Raji (cell line): ENCODE results near the gene XIRP1.

Experiments used
- POLR2A ChIP-seq: IDR thresholded peaks from 2 replicates; pipeline ENCODE4 v1.6.1; 2011; ENCODE audit warnings: low read depth, low read length, control low read depth; ENCODE audit not compliant: insufficient read depth

XIRP1 gene

DNA sequence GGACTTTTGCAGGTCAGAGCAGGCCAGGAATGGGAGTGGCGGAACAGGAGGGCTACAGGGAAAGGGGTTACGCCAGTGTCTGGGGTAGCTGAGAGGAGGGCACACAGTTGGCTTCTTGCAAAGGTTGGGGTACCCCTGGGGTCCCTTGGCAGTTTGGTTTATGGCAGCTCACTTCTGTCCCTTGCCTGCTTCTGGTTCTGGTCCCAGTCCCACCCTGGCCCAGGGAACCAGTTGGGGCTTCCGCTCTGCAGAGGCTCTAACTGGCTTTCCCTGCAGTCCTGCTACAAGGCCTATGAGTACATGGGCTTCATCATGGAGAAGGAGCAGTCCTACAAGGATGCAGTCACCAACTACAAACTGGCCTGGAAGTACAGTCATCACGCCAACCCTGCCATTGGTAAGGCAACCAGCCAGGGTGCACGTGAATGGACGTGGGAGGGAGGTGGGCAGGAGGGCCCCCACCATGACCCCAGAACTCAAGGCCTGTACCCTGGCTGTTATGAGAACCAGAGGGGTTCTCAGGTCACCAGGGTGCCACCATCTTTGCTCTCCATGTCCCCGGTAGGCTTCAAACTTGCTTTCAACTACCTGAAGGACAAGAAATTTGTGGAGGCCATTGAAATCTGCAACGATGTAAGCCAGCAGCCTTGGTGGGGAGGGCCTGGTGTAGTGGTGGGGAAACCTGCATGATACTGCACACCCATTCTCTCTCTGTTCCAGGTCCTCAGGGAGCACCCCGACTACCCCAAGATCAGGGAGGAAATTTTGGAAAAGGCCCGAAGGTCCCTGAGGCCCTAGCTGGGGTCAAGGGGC lies 54.2 kb downstream of the XIRP1 start:
- TF ChIP-seq POLR2A = no peak

DNA sequence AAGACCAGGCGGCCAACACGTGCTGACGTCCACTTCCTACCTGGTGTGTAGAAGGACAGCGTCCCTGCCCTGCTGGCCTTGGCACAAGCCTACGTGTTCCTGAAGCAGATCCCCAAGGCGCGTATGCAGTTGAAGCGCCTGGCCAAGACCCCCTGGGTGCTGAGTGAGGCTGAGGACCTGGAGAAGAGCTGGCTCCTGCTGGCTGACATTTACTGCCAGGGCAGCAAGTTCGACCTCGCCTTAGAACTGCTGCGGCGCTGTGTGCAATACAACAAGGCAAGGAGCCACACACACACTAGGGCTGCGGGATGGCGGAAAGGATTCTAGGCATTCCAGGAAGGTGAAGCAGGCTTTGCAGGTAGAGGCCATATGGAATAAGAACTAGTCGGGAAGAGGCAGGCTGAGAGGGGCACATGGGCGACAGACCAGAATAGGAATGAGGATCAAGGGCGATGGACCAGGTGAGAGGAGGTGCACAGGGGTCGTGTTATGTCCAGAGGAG lies 54.9 kb downstream of the XIRP1 start:
- TF ChIP-seq POLR2A = no peak

DNA sequence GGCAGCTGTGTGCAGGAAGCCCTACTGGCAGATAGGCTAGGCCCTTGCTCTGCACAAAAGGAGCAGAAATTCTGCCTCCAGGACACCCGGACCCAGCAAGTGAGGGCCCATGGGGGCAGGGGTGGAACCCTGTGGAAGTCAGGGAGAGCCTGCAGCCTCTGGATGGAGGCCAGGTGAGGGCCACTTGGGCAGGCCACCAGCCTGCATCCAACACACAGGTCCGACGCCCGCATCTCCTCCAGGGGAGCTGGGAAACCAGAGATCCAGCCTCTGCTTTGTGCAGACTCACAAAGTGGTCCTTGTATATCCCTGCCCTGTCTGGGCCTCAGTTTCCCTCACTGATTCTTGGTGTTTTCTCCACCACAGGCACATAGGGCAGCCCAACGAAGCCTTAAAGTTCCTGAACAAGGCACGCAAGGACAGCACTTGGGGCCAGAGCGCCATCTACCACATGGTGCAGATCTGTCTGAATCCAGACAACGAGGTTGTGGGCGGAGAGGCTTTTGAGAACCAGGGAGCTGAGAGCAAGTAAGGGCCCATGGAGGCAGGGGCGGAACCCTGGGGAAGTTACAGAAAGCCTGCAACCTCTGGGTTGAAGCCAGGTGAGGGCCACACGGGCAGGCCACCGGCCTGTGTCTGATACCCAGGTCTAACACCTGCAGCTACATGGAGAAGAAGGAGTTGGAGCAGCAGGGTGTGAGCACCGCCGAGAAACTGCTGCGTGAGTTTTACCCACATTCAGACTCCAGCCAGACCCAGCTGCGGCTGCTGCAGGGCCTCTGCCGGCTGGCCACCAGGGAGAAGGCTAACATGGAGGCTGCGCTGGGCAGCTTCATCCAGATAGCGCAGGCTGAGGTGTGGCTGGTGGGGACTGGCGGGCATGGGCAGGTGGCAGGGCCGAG lies 55.6 kb downstream of the XIRP1 start:
- TF ChIP-seq POLR2A = no peak

DNA sequence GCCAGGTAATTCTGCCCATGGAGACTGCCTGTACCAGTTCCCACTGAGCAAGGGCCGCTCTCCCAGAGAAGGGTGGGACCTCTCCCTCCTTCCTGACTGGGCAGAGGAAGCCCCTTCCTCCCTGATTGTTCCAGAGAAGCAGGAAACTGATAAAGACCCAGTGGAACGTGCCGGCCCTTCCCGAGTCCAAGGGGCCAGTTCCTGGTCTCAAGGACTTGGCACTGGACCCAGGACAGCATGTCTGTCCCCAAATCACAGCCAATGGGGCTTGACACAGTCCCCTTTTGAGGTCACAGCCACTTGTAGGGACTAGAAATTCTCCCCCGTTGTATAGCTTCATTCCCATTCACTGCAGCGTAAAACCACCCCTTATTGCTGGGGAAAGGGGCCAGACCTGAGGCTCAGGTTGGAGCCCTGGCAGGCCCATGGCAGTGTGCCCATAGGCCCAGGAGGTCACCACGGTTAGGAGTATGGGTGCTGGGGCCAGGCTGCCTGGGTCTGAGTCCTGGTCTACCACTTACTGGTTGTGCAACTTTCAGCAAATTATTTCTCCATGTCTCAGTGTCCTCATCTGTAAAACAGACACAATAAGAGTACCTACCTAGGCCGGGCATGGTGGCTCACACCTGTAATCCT lies 57.1 kb downstream of the XIRP1 start:
- no peak for TF ChIP-seq POLR2A

DNA sequence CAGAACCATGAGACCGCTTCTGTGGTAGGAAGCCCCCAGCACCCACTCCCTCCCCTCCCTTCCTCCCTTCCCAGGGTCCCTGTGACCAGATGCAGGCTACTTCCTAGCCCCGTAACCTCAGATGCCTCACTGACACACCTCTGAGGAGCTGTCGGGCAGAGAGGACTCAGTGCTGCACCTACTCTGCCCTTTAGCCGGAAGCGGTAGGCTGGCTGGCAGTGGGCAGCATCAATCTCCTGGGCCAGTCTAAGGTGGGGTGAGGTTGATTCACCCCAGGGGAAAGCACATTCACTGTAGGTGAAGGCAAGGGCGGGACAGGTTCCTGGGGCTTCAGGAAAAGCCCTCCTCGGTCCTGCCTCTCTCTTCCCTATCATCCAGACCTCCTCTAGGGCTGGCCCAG lies 58.1 kb downstream of the XIRP1 start:
- no peak for TF ChIP-seq POLR2A

DNA sequence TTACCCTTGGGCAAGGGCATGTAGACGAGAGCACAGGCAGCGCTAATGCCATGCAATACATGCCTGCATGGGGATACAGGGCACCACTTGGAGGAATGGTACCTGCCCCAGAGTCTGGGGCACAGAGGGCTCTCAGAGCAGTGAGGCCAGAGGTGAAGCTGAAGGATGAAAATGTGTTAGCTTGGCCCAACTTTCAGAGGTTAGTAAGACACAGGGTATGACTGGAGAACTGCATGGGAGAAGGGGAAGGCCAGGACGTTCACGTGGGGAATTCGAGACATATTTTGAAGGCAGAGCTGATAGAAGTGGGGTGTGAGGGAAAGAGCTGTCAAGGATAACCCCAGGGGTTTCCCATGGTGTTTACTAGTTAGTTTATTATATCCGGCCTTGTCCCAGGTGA lies 58.6 kb downstream of the XIRP1 start:
- TF ChIP-seq POLR2A = no peak
